Measurements from ENCODE around the gene MAPKAP1. TPM values are rescaled to one million over a fixed set of nuclear protein-coding genes. Genes with fewer than 3 reads are reported as not detected.

The MAPKAP1 gene
- total RNA-seq, 1 experiment from 2014 or later = 147 TPM

DNA sequence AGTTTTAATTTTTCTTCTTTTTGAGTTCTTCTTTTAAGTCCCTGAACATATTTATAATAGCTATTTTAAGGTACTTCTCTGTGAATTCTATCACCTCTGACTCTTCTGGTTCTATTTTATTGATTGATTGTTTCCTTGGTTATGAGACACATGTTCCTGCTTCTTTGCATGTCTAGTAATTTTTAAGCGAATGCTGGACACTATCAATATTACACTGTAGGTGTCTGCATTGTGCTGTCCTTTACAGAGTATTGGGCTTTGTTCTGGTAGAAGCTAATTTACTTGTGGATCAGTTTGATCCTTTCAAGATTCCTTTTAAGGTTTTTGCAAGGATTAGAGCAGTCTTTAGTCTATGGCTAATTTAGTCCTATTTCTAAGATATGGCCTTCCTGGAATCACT lies 249.7 kb downstream of the MAPKAP1 start:
- no peak for DNase-seq (ENCODE audit: low read depth)

DNA sequence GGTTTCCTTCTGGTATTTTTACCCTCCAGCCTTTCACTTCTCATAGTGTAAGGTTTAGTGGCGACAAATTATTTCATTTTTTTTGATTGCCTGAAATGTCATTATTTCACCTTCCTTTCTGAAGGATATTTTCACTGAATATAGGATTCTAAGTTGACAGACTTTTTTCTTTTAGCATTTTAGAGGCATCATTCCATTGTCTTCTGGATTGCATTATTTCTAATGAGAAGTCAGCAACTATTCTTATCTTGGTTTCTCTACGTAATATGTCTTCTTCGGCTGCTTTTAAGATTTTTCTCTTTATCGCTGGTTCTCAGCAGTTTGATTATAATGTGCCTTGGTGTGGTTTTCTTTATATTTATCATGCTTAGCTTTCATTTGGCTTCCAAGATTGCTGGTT lies 251.1 kb downstream of the MAPKAP1 start:
- DNase-seq (ENCODE audit: low read depth) = no peak

DNA sequence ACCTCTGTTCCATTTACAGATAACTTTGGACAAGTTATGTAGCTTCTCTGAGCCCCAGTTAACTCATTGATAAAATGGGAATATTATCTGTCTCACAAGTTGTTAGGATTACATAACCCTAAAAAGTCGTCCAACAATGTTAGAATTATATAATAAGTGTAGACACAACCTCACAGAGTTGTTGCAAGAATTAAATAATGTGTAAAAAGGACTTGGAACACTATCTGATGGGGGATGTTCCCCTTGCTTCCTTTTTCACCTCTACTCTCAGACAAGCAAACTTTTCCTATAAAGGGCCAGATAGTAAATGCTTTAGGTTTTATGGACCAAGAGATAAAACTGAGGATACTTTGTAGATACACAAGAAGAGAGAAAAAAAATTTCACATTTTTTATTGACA lies 251.9 kb downstream of the MAPKAP1 start:
- no peak for DNase-seq (ENCODE audit: low read depth)

DNA sequence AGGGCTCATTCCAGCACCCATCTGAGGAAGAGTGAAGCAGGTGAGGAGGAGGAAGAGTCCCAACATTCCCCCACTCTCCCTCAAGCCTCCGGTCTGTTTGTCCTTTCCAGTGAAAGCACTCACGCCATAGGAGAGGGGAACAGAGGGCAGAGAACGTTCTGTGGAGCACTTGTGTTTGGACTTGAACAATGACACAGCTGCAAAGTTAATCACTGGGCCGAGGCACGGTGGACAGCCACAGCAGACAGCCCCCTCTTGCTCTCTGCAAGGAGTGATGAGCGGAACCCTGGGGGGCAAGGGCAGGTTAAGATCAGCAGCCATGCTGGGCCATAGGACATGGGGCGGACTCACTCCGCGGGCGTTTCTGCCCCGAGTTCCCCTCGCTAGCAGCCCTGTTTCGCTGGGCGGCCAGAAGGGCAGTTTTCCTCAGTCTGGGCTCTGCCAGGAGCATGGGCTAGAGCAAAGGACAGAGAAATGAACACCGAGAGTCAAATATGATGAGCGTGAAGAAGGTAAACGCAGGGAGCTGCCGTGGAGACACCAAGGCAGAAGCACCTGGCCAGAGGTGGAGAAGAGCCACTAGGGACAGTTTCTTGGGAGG lies 259.7 kb downstream of the MAPKAP1 start:
- DNase-seq (ENCODE audit: low read depth) = no peak

DNA sequence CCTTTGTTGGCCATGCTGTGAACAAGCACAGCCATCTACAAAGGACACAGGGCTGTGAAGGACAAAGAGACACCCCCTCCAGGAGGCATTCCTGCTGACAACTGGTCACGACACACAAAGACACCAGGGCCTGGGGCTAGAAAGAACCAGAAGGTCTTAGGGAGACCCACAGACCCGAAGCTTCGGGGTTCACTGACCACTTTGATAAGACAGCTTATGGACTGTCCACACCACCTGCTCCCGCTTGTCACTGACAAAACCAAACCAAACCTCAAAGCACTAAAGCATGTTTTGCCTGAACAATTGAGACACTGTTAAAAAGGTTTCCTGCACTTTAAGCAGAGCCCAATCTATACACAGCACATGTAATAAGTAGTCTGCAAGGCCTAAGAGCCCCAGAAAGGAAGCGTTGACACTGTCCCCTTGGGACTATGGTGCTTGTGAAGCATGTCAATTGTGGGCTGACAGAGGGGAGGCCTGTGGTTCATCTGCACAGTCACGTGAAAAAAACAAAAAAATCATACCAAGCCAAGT lies 260.4 kb downstream of the MAPKAP1 start:
- DNase-seq (ENCODE audit: low read depth) = no peak

DNA sequence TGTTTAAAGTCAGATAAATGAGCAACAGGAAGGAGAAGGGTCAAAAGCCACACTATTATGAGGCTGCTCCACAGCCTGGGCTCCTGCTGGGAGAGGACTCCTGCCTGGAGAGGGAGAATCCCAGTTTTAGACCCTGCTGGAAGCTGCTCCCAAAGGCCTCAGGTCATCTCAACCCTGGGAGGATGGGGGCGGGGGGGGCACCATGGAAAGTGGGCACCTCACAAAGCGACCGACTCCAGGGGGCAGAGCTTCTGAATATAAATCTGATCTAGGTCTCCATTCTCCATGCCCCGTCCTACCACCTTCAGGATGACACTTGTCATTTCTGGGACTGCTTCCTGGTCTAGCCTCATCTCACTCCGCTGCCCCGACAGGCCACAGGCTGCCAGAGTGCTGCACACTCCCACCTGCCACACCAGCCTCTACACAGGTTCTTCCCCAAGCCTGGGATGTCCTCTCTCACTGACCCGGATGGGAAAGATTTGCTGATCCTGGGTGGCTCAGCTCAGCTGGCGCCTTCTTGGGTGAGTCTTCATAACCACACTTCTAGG lies 262.0 kb downstream of the MAPKAP1 start:
- DNase-seq (ENCODE audit: low read depth) = no peak

DNA sequence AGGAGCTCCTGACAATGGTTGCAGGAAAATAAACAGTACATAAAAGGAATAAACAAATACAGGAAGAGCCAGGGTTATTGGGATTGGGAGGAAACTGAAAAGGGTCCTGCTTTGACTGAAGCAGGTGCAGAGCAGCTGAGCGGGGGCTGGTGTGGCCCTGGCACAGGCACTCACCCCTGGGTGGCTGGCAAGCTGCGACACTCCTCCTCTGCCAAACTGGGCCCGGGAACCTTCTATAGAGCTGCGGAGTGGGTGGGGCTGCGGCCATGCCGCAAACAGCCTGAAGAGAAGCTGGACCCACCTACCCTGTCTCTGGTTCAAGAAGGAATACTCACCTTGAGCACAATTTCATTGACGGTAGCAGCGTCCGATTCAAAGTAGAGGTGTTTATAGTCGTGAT lies 262.8 kb downstream of the MAPKAP1 start:
- DNase-seq (ENCODE audit: low read depth) = no peak

DNA sequence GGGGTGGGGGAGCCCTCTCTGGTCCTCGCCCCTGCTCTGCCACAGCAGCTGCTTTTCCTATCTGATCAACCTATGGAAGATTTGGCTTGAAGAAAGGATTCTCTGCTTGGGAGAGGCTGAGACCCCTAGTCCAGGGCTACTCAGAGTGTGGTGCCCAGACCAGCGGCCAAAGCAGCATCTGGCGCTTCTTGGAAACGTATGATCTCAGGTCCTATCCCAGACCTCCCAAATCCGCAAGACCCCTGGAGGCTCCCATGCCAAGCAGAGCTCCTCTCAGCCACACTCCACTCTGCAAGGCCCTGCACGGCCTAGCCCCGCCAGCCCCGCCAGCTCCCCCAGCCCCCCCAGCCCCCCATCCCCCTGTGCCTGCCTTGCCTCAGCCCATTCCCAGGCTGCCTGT lies 263.6 kb downstream of the MAPKAP1 start:
- no peak for DNase-seq (ENCODE audit: low read depth)

DNA sequence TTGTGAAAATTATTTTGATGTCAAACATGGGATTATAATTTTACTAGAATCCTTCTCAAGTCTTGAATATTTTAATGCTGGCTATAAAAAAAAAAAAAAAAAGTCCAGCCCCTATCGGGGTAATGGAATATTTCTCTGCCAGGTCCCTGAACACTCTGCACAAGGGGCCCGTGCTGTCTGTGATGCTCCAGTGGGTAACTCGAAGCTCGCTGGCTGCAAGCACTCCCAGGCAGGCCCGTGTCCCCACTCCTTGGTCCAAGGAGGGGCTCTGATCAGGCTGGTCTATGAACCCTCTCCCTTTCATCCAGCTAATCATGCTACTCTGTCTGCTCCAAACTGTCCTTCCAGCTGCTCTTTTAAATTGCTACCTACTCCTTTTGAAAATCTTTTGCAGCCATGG lies 264.6 kb downstream of the MAPKAP1 start:
- no peak for DNase-seq (ENCODE audit: low read depth)

DNA sequence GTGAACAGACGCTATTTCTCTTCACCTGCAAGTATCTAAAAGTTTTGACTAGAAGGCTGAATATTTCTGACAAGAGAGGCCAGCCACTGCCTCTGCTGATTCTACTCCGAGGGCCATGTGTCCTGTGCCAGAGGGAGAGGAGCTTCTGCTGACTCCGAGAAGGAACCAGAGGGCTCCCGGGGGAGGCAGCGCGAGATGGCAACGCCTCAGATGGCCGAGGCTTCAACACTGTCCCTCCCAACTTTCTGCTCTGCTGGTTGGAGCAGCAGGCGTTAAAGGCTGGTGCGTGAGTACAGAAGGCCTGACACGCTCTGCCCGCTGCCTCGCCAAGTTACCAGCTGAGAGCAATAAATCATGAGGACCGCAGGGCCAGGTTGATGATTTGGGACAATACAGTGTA lies 266.6 kb downstream of the MAPKAP1 start:
- DNase-seq (ENCODE audit: low read depth) = no peak

DNA sequence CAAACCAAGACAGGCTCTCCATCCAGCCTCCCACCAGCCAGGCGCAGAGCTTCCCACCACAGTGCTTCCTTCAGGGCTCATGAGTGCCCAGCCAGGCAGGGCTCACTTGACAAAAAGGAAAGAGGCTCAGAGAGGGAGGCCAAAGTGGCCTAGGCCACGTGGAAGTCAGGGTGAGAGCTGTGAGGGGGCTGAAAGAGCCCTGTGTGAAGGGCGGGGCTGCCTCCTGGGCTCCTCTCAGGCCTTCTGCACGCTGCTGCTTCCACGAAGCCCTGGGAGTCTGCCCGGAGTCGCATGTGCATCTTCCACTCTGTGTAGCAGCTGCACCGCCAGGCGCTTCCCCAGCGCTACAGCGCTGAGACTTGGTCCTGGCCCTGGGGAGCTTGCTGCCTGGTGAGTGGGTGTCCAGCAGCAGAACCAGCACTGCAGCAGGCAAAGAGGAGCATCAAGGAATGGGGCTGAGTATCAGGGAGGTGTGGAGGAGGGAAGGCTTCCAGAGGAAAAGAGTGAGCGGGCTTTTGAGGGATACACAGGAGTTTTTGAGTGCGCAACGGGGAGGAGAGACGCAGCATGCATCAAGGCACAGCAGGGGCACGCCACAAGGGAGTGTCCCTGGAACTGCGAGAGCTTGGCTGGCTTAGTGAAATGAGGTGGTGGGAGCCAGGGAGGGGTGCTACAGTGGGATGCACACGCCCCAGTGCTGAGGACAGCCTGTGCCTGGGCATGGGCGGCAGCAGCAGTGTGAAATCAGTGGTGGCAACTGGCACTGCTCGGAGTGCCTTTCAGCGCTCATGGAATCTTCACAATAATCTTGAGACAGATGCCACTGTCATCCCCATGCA lies 267.4 kb downstream of the MAPKAP1 start:
- no peak for DNase-seq (ENCODE audit: low read depth)

DNA sequence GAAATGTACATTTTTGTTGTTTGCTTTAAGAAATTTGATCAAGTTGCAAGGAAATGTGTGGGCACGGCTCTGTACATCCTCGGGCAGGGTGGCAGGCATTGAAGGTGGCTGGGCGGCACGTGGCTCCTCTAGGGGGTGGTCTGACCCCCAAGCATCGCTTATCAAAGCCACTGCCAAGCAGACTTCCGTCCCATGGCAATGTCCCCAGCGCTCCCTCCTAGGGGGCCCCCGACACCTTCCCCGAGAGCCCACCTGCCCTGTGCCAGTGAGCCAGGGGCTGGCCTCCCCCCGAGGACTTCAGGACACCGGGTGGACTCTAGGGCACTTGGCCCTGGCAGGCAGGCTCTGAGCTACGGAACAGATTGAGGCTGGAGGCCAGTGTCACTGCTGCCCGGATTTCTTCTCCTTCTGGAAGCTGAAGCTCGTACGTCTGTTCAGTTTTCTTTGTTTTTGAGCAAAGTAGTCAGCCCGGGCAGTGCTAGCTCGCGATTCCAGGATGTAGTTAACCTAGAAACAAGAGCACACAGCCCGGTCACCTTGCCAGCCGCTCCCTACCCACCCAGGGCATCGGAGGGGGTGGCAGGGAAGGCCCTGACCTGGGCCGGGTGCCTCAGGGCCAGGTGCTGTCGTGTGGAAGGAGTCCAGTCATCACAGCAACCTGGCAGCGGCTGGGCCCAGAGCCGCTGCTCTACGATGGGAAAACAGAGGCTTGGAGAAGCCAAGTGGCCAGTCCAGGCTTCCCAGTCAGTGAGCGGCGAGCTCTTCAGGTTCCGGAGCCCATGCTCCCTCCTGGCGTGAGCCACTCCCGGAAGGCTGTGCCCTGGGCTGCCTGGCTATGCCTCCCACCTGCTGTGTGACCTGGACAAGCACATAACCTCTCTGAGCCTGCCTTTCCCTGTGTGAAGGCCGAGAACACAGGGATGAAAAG lies 268.2 kb downstream of the MAPKAP1 start:
- DNase-seq (ENCODE audit: low read depth) = no peak

DNA sequence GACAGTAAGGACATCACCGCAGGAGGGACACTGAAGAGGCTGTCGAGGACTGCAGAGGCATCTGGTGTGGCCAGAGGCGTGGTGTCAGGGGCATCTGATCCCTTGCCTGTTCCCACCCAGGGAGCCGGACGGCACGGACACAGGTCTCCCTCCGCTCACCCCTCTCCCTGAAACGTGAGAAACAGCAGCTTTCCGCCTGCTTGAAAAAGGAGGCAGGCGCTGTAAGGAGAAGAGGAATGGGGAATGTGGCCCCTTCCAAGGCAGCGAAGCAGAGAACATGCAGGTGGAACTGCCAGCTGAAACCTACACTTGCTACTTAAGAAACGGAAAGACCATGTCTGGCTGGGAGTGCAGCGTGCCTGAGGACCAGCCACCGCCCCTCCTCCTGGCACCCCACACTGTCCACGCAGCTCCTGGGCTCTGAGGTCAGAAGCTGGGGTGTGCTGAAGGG lies 269.2 kb downstream of the MAPKAP1 start:
- no peak for DNase-seq (ENCODE audit: low read depth)

DNA sequence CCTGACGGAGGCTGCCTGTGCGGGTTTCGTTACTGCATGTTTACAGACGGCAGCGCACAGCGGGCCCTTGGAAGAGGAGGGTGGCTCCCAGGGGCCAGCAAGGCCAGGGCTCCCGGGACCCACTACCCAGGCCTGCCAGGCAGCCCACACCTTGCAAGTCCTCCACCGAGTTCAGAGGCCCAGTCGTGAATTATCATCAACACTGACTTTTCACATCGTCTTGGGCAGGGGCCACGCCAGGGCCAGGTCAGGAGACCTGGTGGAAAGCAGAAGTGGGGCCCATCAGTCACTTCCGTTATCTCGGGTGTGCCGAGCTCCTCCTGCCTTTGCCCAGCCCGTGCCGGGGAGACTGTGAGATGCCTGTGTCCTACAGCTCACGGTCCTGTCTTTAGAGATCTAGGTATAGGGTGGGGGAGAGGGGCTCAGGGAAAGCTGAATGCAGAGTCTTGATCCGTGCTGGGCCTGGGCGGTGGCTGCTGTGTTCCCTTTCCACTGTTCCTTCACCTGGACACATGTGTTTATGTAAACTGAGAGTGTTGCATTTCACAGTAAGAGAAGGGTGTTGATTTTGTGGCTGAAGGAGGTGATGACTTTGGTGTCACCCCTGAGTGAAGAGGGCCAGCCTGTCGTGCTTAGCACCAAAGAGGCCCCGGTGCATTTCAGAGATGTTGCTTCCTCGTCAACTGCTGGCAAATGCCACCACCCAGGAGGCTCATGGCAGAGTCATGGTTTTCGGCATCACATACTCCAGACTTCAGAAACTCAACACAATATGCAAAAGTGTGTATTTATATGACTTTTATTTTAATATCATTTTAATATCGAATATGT lies 270.2 kb downstream of the MAPKAP1 start:
- DNase-seq (ENCODE audit: low read depth) = no peak

DNA sequence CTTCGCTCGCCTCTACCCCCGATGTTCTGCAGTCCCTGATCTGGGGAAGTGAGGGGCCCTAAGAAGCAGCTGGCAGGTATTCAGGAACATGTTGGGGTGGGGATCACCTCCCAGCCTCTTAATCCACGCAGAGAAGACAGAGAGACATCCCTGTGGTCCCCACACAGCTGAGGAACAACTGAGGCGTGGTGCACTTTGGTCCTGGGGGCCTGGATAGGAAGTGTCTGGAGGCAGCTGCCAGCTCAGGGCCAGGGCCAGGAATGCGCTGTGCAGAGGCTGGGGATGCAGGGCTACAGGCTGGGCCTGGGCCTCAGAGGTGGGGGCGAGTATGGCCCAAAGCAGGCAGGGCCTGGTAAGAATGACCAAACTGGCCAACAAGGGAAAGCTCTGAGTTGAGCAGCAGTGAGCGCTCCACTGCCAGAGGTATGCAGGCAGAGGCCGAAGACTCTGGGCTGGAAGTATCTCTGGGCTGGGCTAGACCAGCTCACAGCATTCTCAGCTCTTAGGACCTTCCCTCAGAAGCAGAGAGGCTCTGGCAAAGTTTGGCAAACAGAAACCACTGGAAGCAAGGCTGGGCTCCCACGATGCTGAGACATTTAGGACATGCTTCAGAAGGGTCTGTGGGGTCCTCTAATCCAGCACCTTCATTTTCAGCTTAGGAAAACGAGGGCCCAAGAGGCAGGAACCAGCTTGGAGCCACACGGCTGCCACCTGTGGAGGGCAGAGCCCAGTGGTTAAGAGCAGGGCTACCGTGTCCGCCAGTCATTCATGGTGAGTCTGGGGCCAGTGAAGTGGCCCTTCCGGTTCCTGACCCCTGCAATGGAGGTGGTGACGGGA lies 271.0 kb downstream of the MAPKAP1 start:
- DNase-seq (ENCODE audit: low read depth) = no peak

DNA sequence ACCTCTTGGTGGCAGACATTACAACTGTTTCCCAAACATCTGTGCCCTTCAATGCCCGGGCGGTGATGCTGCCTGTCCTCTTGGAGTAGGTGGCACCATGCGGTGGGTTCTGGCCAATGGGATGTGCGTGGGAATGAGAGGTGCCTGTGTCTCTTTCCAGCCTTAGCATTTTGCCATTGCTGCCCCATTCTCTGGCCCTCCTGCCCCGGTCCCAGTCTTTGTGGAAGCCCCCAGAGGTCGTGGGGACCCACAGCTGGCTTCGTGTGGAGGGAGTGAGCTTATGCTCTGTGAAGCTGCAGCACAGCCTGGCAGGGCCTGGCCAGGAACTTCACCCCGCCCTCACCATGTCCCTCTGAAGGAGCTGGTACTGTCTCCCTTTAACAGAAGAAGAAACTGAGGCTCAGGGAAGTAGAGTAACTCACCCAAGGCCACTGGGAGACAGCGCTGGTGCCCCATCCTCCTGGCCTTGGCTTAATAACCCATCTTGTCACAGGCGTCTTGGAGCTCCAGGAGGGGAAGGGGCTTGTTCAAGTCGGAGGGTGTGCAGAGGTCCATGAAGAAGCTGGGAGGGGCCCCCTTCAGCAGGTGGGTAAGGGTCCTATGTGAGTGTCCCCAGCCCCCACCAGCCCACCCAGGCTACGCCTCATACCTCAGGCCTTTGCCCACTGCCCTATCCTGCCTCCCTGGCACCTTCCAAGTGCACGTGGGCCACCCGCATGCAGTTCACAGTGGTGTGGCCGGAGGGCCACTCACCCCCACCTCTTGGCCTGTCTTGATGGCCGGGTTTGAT lies 271.8 kb downstream of the MAPKAP1 start:
- DNase-seq (ENCODE audit: low read depth) = no peak

DNA sequence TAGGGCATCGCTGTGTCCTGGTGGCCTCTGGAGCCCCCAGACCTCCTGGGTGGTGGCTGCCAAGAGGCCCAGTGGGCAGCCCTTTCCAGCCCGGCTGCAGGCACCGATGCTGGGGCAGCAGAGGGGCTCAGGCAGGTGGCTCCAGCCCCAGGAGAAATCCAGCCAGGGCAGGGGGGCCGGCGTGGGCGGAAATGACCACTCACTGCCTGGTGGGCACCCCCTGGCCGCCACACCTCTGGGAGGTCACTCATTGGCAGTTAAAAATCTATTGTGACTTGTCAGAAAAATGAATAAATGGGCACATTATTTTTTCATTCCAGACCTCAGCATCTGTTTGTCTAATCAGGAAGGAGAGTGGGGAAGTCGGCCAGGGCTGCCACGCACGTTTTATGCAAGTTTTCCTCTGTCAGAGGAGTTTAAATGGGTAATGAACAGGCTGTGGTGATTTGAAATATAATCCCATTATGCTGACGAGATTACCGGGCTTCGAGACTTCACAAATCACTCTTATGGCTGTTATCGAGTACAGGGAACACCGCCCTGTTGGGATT lies 273.5 kb downstream of the MAPKAP1 start:
- DNase-seq (ENCODE audit: low read depth) = no peak

DNA sequence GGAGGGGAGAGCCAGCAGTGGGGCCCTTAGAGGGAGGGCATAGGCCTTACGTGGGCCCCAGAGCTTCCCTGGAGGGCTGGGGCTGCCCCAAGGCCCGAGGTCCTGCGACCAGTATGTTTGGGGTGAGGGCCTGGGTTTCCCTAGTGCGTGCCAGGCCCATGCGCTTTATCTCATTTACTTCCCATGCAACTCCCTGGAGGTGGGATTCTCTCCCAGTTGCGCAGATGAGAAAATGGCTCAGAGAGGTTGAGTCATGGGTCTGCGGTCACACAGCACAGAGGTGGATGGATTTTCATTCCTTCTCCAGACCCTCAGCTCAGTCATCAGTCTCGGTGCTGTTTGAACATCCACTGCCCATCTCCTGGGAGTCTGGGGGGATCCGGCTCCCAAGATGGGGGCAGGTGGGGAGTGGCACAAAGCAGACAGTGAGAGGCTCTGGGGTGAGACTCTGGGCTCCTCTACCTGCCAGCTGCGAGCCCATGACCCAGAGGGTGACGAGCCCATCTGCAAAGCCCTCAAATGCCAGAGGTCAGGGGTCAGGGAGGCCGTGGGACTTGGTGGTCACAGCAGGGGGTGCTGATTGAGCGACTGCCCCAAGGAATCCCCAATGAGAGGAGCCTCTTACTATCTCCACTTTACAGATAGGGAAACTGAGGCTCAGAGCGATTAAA lies 274.2 kb downstream of the MAPKAP1 start:
- DNase-seq (ENCODE audit: low read depth) = no peak
